Breast epithelium (tissue), 3 donors: Measurements from ENCODE around the gene COPS3.

ENCODE experiments used
- CTCF ChIP-seq, 3 donors: fragments of 450-650 bp; IDR thresholded peaks; one replicate each; pipeline ENCODE4 v1.5.1; 2016 to 2017; ENCODE audit warnings: antibody characterized with exemption in 3 of 3, mild to moderate bottlenecking in 3 of 3, moderate library complexity in 3 of 3
- POLR2A ChIP-seq: fragments of 450-650 bp; IDR thresholded peaks from one replicate; pipeline ENCODE4 v1.6.1; 2016; ENCODE audit warnings: antibody characterized with exemption, mild to moderate bottlenecking, moderate library complexity
- POLR2AphosphoS5 ChIP-seq, 3 donors: sonication (generic); formaldehyde crosslinking; IDR thresholded peaks; one replicate each; pipeline ENCODE4 v1.6.1; 2017; ENCODE audit warnings: antibody characterized with exemption in 3 of 3

- TF ChIP-seq POLR2A (no peak), CTCF (IDR thresholded peaks at IDR 0.05) (no peak), POLR2AphosphoS5 (IDR thresholded peaks at IDR 0.05) (no peak)
Measured at GRCh38 chr17:17303847-17304490, 22.9 kb upstream of the COPS3 start.
